Endodermal cell (in vitro differentiated cells): ENCODE results near the gene YARS1. TPM values are rescaled to one million over a fixed set of nuclear protein-coding genes. Genes with fewer than 3 reads are reported as not detected.

Source experiments
- DNase-seq: peaks from one replicate; pipeline ENCODE4 v3.0.0-alpha.2; 2017
- H3K27ac ChIP-seq: 2 replicates; pipeline ENCODE4 v1.5.1; 2013; ENCODE audit warnings: mild to moderate bottlenecking, low read depth, low read length, moderate library complexity
- H3K27me3 ChIP-seq: 2 replicates; pipeline ENCODE4 v1.6.1; 2013; ENCODE audit warnings: mild to moderate bottlenecking, low read length, moderate library complexity; ENCODE audit not compliant: insufficient read depth, control insufficient read depth, poor library complexity, severe bottlenecking
- H3K36me3 ChIP-seq: 2 replicates; pipeline ENCODE4 v1.7.0; 2013; ENCODE audit warnings: mild to moderate bottlenecking, low read length, moderate library complexity; ENCODE audit not compliant: control insufficient read depth, insufficient read depth
- H3K4me1 ChIP-seq: one replicate; pipeline ENCODE4 v1.7.0; 2013; ENCODE audit warnings: low read length; ENCODE audit not compliant: control insufficient read depth, insufficient read depth
- H3K4me3 ChIP-seq: 2 replicates; pipeline ENCODE4 v1.5.1; 2013; ENCODE audit warnings: mild to moderate bottlenecking, low read length, moderate library complexity
- H3K9ac ChIP-seq: 2 replicates; pipeline ENCODE4 v1.6.1; 2013; ENCODE audit warnings: mild to moderate bottlenecking, low read length, moderate library complexity; ENCODE audit not compliant: poor library complexity, severe bottlenecking; ENCODE audit errors: extremely low read depth
- H3K9me3 ChIP-seq: 2 replicates; pipeline ENCODE4 v1.6.1; 2013; ENCODE audit warnings: mild to moderate bottlenecking, low read length, moderate library complexity; ENCODE audit not compliant: control insufficient read depth
- H3K27ac Mint-ChIP-seq: 2 replicates; pipeline ENCODE4 v1.8.0; 2020; ENCODE audit warnings: mixed read lengths
- H3K27me3 Mint-ChIP-seq: 2 replicates; pipeline ENCODE4 v1.8.0; 2021; ENCODE audit warnings: mild to moderate bottlenecking, mixed read lengths; ENCODE audit not compliant: insufficient read depth
- H3K36me3 Mint-ChIP-seq: 2 replicates; pipeline ENCODE4 v1.8.0; 2020; ENCODE audit warnings: low read depth, mixed read lengths
- H3K4me1 Mint-ChIP-seq: 2 replicates; pipeline ENCODE4 v1.8.0; 2020; ENCODE audit warnings: mixed read lengths
- H3K4me3 Mint-ChIP-seq: 2 replicates; pipeline ENCODE4 v1.8.0; 2020; ENCODE audit warnings: mild to moderate bottlenecking, moderate library complexity, mixed read lengths
- H3K9me3 Mint-ChIP-seq: 2 replicates; pipeline ENCODE4 v1.8.0; 2020; ENCODE audit warnings: mild to moderate bottlenecking, mixed read lengths
- CTCF ChIP-seq: fragments of 200-600 bp; sonication (generic); conservative IDR thresholded peaks from 2 replicates; pipeline ENCODE4 v1.5.0; 2021; ENCODE audit warnings: antibody characterized with exemption, mild to moderate bottlenecking
- WGBS, 2 experiments: methylation state at CpG; one replicate each; pipeline versions ENCODE4 v1.1.5 to v1.1.7; 2013; ENCODE audit warnings: missing lambda C conversion rate in 2 of 2, mixed read lengths in 1 of 2; ENCODE audit not compliant: insufficient coverage in 1 of 2, insufficient read length in 1 of 2; 5-methylcytosine and 5-hydroxymethylcytosine counted together
- total RNA-seq, 2 donors: library from RNA; stranded (reverse); fragmentation: NEBNext Ultra II Directional in 1 of 2; extraction: Animal tissue kit (Norgen Biotek cat#: 25700) in 1 of 2; gene quantifications; 2 replicates in 1 of 2; 3 replicates in 1 of 2; pipeline ENCODE4 v1.2.1, GENCODE V29; 2021

The YARS1 gene
- total RNA-seq, 2 donors from 2014 or later = 141 to 154 TPM

- H3K27me3 ChIP-seq = no peaks in the 10 kb centered on the region
- Mint-ChIP-seq H3K4me1 (no peaks in the 10 kb centered on the region), H3K9me3 (no peaks in the 10 kb centered on the region), H3K4me3 (no peak overlapping the region), H3K27me3 (no peaks in the 10 kb centered on the region), H3K27ac (no peak overlapping the region), H3K36me3 (peaks cover 69% of the 10 kb centered on the region)
- H3K9me3 ChIP-seq = no peaks in the 10 kb centered on the region
- H3K36me3 ChIP-seq = peaks cover 88% of the 10 kb centered on the region
- peak; percentile 51 for TF ChIP-seq CTCF
- no peak overlapping the region for H3K4me3 ChIP-seq
- H3K27ac ChIP-seq = no peak overlapping the region
- 92 to 93% methylated on average over 3 to 7 of the region's 7 CpGs for WGBS, 2 experiments
- no peaks in the 10 kb centered on the region for H3K4me1 ChIP-seq
- H3K9ac ChIP-seq = no peak overlapping the region
- DNase-seq = no peak
Observed at GRCh38 chr1:32828341-32828740, 11.2 kb upstream of the YARS1 start.

GRCh38 chr1:32825181-32825580 lies 8.0 kb upstream of the YARS1 start:
- Mint-ChIP-seq H3K36me3 (peaks cover 53% of the 10 kb centered on the region), H3K4me3 (no peak overlapping the region), H3K9me3 (no peaks in the 10 kb centered on the region), H3K27ac (no peak overlapping the region), H3K4me1 (no peaks in the 10 kb centered on the region), H3K27me3 (no peaks in the 10 kb centered on the region)
- WGBS, 2 experiments = 99 to 100% methylated on average over 2 to 3 of the region's 3 CpGs
- H3K4me3 ChIP-seq = no peak overlapping the region
- no peaks in the 10 kb centered on the region for H3K27me3 ChIP-seq
- H3K27ac ChIP-seq = no peak overlapping the region
- peaks cover 65% of the 10 kb centered on the region for H3K36me3 ChIP-seq
- H3K4me1 ChIP-seq = no peaks in the 10 kb centered on the region
- no peak for DNase-seq
- no peak for TF ChIP-seq CTCF
- no peaks in the 10 kb centered on the region for H3K9me3 ChIP-seq
- H3K9ac ChIP-seq = no peak overlapping the region

GRCh38 chr1:32818804-32819541 lies 1.8 kb upstream of the YARS1 start:
- Histone ChIP-seq H3K36me3 (peaks cover 30% of the 10 kb centered on the region), H3K4me3 (peak overlapping the region; percentile 100), H3K27ac (no peak overlapping the region), H3K9ac (peak overlapping the region; percentile 81), H3K9me3 (peaks cover 6% of the 10 kb centered on the region), H3K27me3 (no peaks in the 10 kb centered on the region), H3K4me1 (peaks cover 3% of the 10 kb centered on the region)
- Mint-ChIP-seq H3K27ac (peak overlapping the region; percentile 98), H3K4me3 (peak overlapping the region; percentile 93), H3K4me1 (peaks cover 19% of the 10 kb centered on the region), H3K27me3 (no peaks in the 10 kb centered on the region), H3K36me3 (peaks cover 29% of the 10 kb centered on the region), H3K9me3 (no peaks in the 10 kb centered on the region)
- DNase-seq = no peak
- no peak for TF ChIP-seq CTCF
- 78 to 86% methylated on average over 7 to 11 of the region's 11 CpGs for WGBS, 2 experiments
